ENCODE results near the gene MLLT11. TPM values are rescaled to one million over a fixed set of nuclear protein-coding genes. Genes with fewer than 3 reads are reported as not detected.

The MLLT11 gene
- total RNA-seq, 3 donors from 2014 or later, result 0.09 to 5.4 (median 0.65) TPM

DNA sequence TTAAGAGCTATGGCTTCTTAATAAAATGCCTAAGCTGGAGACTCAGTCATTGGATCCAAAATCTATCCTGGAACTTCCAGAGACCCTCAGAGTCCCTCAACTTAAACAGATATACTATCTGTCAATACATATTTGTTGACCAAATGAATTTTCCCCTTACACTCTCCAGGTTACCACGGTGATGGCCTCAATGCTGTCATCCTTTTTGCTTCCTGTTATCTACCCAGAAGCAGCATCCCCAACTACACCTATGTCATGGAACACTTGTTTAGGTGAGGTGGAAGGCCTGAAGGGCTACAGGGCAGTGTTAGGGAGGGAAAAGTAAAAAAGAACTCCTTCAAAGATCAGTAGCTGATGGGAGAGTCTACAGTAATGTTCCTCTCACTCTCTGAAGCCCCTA, 17.0 kb upstream of the MLLT11 start:
- DNase-seq (no peak), ATAC-seq (no peak)
- H3K4me1 ChIP-seq (ENCODE audit: low read depth), result peaks cover 6% of the 10 kb centered on the region
- TF ChIP-seq, protein P1, sequence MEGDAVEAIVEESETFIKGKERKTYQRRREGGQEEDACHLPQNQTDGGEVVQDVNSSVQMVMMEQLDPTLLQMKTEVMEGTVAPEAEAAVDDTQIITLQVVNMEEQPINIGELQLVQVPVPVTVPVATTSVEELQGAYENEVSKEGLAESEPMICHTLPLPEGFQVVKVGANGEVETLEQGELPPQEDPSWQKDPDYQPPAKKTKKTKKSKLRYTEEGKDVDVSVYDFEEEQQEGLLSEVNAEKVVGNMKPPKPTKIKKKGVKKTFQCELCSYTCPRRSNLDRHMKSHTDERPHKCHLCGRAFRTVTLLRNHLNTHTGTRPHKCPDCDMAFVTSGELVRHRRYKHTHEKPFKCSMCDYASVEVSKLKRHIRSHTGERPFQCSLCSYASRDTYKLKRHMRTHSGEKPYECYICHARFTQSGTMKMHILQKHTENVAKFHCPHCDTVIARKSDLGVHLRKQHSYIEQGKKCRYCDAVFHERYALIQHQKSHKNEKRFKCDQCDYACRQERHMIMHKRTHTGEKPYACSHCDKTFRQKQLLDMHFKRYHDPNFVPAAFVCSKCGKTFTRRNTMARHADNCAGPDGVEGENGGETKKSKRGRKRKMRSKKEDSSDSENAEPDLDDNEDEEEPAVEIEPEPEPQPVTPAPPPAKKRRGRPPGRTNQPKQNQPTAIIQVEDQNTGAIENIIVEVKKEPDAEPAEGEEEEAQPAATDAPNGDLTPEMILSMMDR (IDR thresholded peaks at IDR 0.05), result no peak
- no peaks in the 10 kb centered on the region for H3K36me3 ChIP-seq (ENCODE audit: low read depth)
- no peak overlapping the region for H3K4me3 ChIP-seq
- intact Hi-C loops (cut with DNase I, micrococcal nuclease), result no loop called here
- H3K9me3 ChIP-seq, result no peaks in the 10 kb centered on the region

GRCh38 chr1:151047591-151047924, 12.6 kb upstream of the MLLT11 start, which contains the start of gene C1orf56:
Gene C1orf56, plus strand, starts transcription at chr1:151047751. Its CDS starts 97 bp downstream, at chr1:151047848.
- Histone ChIP-seq H3K36me3 (ENCODE audit: low read depth) (peaks cover under 1% of the 10 kb centered on the region), H3K4me3 (peak within 1 kb of the TSS; percentile 37), H3K9me3 (no peaks in the 10 kb centered on the region), H3K4me1 (ENCODE audit: low read depth) (peaks cover 6% of the 10 kb centered on the region)
- intact Hi-C loops (cut with DNase I, micrococcal nuclease), result no loop called here
- ATAC-seq (peak; percentile 83), DNase-seq (peak; percentile 70 to 80 (median 79))
- TF ChIP-seq, protein P1 (IDR thresholded peaks at IDR 0.05), result no peak

GRCh38 chr1:151047925-151048644, 12.1 kb upstream of the MLLT11 start:
- intact Hi-C loops (cut with DNase I, micrococcal nuclease), result no loop called here
- TF ChIP-seq, protein P1 (IDR thresholded peaks at IDR 0.05), result peak; percentile 10

GRCh38 chr1:151048645-151049032, 11.6 kb upstream of the MLLT11 start:
- intact Hi-C loops (cut with DNase I, micrococcal nuclease), result no loop called here
- ATAC-seq (no peak), DNase-seq (no peak)
- peaks cover 6% of the 10 kb centered on the region for H3K4me1 ChIP-seq (ENCODE audit: low read depth)
- no peak overlapping the region for H3K4me3 ChIP-seq
- no peaks in the 10 kb centered on the region for H3K9me3 ChIP-seq
- H3K36me3 ChIP-seq (ENCODE audit: low read depth), result peaks cover 11% of the 10 kb centered on the region
- TF ChIP-seq, protein P1 (IDR thresholded peaks at IDR 0.05), result no peak

More at GRCh38 chr1:151047925-151048644, 12.1 kb upstream of the MLLT11 start:
- ATAC-seq (peak; percentile 84), DNase-seq (peak; percentile 73 to 83 (median 79))
- Histone ChIP-seq H3K36me3 (ENCODE audit: low read depth) (peaks cover 6% of the 10 kb centered on the region), H3K9me3 (no peaks in the 10 kb centered on the region), H3K4me1 (ENCODE audit: low read depth) (peaks cover 6% of the 10 kb centered on the region), H3K4me3 (peak overlapping the region; percentile 37)

DNA sequence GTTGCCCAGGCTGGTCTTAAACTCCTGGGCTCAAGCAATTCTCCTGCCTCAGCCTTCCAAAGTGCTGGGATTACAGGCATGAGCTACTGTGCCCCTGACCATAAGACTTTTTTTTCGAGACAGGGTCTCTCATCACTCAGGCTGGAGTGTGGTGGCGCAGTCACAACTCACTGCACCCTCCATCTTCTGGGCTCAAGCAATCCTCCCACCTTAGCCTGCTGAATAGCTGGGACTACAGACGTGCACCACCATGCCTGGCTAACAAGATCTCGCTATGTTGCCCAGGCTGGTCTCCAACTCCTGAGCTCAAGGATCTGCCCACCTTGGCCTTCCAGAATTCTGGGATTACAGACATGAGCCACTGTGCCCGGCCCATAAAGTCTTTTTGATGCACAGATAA, 10.7 kb upstream of the MLLT11 start:
- Histone ChIP-seq H3K4me1 (ENCODE audit: low read depth) (peaks cover 6% of the 10 kb centered on the region), H3K9me3 (no peaks in the 10 kb centered on the region), H3K4me3 (no peak overlapping the region), H3K36me3 (ENCODE audit: low read depth) (peaks cover 11% of the 10 kb centered on the region)
- TF ChIP-seq, protein P1 (IDR thresholded peaks at IDR 0.05), result no peak
- ATAC-seq (no peak), DNase-seq (no peak)
- intact Hi-C loops (cut with DNase I, micrococcal nuclease), result no loop called here
